ENCODE measurements around the gene IMPA2.

GRCh38 chr18:12067671-12068070 is 86.4 kb downstream of the IMPA2 start:
- TF ChIP-seq YY1 (IDR thresholded peaks at IDR 0.05; ENCODE audit: insufficient read depth, insufficient replicate concordance, low read depth, low read length), result no peak
- TF ChIP-seq ZFP36 (IDR thresholded peaks at IDR 0.05; ENCODE audit: borderline replicate concordance, low read depth, low read length, partially characterized antibody), result no peak
- TF ChIP-seq NR2F6 (IDR thresholded peaks at IDR 0.05), result no peak
- TF ChIP-seq NR2F6 (CRISPR knock-in tag; IDR thresholded peaks at IDR 0.05), result no peak
- no peak for TF ChIP-seq CEBPB (IDR thresholded peaks at IDR 0.05; ENCODE audit: borderline replicate concordance, low read depth, low read length)

Data from HepG2 (cell line).